CD4-positive, alpha-beta T cell treated with Interleukin-17A for 4 hours (primary cell): ENCODE results near the gene CD2BP2.

Source experiments
- DNase-seq: peaks from one replicate; pipeline ENCODE4 v3.0.0-alpha.2; 2020; ENCODE audit warnings: mixed read lengths

CD2BP2 gene

GRCh38 chr16:30378236-30379157, 23.4 kb upstream of the CD2BP2 start:
- peak; percentile 100 for DNase-seq

GRCh38 chr16:30377812-30378235, 22.7 kb upstream of the CD2BP2 start:
- peak; percentile 94 for DNase-seq

- DNase-seq, result no peak
Measured at GRCh38 chr16:30377050-30377811, 22.1 kb upstream of the CD2BP2 start.

- no peak for DNase-seq
Measured at GRCh38 chr16:30376461-30376902, 21.4 kb upstream of the CD2BP2 start.

DNA sequence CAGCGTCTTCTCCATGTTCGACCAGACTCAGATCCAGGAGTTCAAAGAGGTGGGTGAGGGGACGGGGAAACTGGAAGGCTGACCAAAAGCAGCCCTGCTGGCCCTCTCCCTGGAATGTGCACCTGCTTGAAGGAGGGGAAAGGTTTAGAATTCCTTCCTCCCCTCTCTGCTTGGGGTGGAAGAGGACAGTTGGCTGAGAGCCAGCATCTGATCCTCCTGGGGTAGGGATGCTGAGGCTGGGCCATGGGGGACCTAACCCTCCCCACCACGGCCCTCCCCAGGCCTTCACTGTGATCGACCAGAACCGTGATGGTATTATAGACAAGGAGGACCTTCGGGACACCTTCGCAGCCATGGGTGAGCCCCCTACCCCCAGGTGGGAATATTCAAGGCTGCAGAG, 20.8 kb upstream of the CD2BP2 start:
- DNase-seq, result no peak

DNA sequence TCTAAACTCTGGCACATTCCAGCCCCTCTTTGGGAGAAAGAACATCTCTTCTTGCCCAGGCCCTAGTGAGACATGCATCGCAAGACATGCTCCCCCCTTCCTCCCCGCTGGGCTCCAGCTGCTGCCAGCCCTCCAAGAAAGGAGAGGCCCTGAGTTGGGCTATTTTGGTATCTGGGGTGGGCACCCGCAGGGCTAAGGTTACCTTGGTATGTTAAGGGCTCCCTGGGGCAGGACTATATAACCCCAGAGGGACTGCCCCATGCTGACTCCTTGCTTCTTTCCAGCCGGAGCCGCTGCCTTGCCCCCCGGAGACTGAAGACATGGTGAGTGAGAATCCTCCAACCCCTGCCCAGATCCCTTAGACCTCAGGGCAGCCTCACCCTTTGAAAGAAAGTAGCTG, 19.4 kb upstream of the CD2BP2 start, which contains the start of gene MYL11:
Gene MYL11 (plus strand): TSS at position 265 of the 400 bp plus-strand sequence. CDS start 56 bp downstream, at position 321.
- no peak for DNase-seq

- no peak for DNase-seq
Measured at GRCh38 chr16:30372725-30373124, 17.6 kb upstream of the CD2BP2 start.

DNA sequence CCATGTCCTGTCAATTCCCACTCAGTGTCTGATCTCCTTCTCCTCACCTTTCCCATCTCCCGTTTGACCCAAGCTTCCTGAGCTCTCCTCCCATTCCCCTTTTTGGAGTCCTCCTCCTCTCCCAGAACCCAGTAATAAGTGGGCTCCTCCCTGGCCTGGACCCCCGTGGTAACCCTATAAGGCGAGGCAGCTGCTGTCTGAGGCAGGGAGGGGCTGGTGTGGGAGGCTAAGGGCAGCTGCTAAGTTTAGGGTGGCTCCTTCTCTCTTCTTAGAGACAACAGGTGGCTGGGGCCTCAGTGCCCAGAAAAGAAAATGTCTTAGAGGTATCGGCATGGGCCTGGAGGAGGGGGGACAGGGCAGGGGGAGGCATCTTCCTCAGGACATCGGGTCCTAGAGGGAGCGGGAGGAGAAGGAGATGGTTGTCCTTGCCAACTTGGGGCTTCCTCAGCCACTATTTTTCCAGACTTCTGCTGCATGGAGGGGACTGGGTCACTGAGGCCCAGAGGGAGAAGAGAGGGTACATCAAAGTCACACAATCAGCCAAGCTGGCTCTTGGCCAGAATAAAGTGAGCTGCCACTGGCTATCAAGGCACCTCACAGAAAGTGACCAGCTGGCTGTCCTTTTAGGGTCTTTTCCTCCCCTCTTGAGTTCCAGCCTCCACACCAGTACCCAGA, 17.1 kb upstream of the CD2BP2 start:
- no peak for DNase-seq

DNA sequence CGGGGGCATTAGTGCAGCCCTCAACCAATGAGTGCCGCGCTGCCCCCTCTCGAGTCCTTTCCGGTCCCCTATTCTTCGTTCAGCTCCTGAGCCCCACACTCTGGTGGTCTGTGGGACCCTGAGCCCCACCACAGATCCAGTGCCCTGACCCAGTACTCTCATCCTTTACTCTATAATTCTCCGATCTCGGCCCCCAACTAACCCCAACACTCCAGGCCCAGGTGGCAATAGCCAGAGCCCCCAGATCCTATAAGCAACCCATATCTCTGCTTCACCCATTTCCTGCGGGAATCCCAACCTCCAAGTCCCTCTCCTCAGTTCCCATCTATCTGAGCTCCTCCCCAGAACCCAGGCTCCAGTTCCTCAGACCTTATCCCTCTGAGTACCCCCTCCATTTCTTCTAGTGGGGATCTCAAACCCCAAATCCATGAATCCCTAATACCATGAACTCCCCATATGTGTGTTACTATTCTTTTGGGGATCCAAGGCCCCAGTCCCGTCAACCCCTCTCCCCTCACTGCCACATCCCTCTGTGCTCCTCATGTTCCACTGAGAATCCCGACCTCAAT, 16.2 kb upstream of the CD2BP2 start:
- no peak for DNase-seq

GRCh38 chr16:30370456-30371247, 15.5 kb upstream of the CD2BP2 start, which contains the start of gene TBC1D10B:
Gene TBC1D10B (minus strand): TSS chr16:30370494. CDS start chr16:30370183, 311 bp downstream.
- peak; percentile 98 for DNase-seq

GRCh38 chr16:30369938-30370455, 14.9 kb upstream of the CD2BP2 start:
- no peak for DNase-seq

GRCh38 chr16:30369091-30369937, 14.2 kb upstream of the CD2BP2 start:
- DNase-seq, result no peak

GRCh38 chr16:30368792-30369090, 13.6 kb upstream of the CD2BP2 start:
- no peak for DNase-seq

GRCh38 chr16:30368122-30368791, 13.1 kb upstream of the CD2BP2 start:
- no peak for DNase-seq

DNA sequence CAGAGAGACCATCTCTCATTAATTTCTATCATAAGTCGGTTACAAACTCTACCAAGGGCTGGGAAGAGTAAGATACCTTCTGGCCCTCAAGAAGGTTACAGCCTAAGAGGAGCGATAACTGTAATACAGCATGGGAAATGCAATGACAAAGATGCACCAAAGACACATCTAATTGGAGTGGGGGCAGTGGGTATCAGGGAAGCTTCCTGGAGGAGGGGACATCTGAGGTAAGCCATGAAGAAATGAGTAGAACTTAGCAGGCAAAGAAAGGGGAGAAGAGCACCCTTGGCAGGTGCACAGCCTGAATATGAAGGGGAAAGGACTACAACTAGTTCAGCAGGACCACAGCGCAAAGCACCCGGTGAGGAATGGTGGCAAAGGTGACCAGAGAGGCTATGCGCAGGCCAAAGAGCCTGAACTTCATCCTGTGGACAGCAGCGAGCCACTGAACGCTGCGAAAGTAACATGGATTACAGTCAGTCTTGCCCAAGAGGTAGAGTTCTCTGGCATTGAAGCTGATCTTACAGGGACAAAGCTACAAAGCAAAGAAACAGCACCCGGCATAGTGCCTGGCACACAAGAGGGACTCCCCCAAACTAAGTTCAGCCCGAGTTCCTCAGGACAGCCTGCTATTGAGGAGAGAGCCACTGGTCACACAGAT, 12.4 kb upstream of the CD2BP2 start:
- DNase-seq, result no peak

DNA sequence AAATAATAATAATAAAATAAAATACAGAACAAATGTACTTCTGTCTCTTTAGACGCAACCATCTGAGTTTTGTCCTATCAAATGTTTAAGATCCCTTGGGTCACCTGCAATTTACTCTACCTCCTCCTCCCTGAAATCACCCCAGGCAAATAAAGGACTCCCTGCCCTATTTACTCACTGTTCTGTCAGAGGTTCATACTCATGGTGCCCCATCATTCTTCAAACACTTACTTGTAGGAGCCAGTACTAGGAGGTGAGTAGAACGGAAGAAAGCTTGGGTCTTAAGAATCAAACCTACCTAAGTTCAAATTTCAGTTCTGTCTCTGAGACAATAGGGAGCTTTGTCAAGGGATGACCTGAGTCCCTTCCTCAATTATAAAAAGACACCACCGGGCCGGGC, 11.4 kb upstream of the CD2BP2 start:
- no peak for DNase-seq

- no peak for DNase-seq
Measured at GRCh38 chr16:30365200-30365599, 10.1 kb upstream of the CD2BP2 start.

- no peak for DNase-seq
Measured at GRCh38 chr16:30361180-30361579, 6.1 kb upstream of the CD2BP2 start.

DNA sequence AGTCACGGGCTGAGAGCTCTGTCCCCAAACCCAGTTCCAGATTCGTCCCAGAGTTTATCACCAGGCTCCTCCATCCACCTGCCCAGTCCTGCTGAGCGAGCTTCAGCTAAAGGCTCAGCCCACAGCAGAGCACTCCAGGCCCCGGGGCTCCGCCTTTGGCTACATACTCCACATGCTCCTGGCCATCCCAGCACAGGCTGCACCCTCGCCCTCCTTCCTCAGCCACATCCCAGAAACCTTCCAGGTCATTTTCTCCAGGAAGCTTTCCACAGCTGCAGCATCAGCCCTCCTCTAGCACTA, 4.7 kb upstream of the CD2BP2 start:
- DNase-seq, result no peak
